NCI-H2171 (cell line): ENCODE measurements around the gene CYYR1.

Source experiments
- DNase-seq: peaks from one replicate; lab custom pipeline; 2025; lab: John Stamatoyannopoulos, UW

CYYR1 gene

DNA sequence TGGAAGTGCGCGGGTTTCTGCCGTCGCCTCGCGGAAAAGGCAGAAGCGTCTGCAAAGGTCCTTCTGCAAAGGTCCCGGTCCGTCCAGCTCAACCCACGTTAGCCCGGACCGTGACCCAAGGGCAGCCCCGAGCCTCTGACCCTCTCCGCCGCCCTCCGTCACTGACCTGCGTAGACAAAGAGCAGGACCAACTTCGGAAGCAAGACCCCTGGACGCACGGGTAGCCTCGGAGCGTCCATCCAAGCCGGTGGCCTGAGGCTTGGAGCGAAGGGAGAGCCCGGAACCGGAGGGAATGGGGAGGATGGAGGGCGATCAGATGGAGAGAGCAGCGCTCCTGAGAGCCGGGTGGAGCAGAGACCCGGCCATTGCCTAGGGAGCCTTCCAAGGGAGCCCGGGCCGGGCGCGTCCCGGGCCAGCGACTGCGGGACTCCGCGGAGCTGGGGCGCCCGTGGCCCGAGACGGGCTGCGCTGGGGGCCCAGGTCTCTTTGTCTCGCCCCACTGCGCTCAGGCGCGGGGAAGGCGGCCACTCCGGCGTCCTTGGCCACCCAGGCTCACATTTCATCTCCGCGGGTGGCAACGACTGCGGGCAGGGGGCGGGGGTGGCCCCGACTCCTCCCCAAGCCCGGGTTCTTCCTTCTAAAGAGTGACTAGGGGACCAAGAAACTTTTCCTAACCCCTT, at the start of gene CYYR1:
CYYR1 (minus strand) TSS at position 585 of the 680 bp plus-strand sequence; CDS start at position 239, 346 bp downstream.
- DNase-seq = no peak

DNA sequence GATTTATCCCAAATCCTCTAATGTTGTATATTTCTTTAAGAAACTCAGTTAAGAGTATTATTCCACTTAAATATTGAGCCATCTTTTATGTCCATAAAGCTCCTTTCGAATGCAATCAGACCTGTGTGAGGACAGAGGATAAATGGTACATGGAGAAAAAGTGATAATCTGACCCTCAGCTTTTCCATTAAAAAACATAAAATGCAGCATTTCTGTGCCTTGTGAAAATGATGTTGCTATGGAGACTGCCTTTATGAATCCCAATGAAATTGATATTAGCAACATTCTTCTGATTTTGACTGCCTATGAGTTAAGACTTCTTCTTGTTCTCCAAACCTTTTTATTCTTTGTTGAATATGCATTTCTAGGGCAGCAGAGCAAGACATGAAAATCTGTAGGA, 44.1 kb upstream of the CYYR1 start:
- no peak for DNase-seq

DNA sequence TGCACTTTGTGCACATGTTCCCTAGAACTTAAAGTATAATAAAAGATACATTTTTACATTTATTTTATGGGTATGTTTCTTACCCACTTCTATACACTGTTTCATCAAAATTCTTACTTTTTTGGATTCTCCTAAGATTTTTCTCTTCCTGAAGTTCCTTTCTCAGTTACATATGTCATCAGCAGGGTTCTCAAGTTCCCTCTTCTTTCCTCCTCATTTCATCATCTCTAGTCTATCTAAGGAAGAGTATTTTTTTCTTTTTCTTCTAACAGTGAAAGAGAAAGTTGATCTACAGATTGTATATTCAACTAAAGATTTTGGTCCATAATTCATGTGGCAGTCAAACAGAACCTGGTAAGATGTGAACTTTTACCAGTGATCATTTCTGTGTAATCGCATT, 41.2 kb upstream of the CYYR1 start:
- DNase-seq = no peak

- no peak for DNase-seq
Measured at GRCh38 chr21:26599261-26599660, 26.2 kb upstream of the CYYR1 start.

DNA sequence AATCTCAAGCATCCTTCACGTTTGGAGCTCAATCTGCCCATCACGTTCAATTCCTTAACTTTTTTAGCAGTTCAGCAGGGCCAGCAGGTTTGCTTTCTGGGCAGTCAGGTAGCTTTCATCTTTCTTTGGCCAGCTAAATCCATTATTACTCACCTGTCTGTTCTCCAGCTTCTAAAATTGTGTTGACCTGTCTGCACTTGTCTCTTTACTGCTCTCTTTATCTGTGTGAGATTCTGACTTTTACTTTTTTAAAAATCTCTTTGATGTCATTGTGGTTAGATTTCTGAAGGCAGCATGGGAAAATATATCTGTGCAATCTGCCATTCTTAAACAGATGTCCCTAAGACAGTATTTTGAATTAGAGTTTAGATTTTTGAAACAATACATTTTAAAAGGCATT, 24.9 kb upstream of the CYYR1 start:
- no peak for DNase-seq

GRCh38 chr21:26597031-26597430, 23.9 kb upstream of the CYYR1 start:
- no peak for DNase-seq

- DNase-seq = no peak
Measured at GRCh38 chr21:26595971-26596370, 22.9 kb upstream of the CYYR1 start.

DNA sequence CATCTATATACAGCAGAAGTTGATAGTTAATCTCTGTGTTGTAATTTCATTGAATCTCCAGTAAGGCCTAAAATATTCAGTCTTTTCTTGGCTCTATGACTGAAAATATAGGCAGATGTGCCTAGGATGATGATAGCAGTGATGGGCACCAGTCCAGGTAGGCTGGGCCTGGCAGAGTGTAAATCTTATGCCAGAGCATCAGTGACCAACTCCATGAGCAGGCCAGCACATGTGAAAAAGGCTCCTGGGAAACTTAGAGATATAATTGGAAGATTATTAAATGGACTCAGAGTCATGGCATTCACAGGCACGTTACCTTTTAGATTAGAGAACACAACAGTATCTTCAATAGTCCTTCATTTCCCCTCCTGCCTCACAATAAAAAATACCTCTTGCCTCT, 20.7 kb upstream of the CYYR1 start:
- no peak for DNase-seq

DNA sequence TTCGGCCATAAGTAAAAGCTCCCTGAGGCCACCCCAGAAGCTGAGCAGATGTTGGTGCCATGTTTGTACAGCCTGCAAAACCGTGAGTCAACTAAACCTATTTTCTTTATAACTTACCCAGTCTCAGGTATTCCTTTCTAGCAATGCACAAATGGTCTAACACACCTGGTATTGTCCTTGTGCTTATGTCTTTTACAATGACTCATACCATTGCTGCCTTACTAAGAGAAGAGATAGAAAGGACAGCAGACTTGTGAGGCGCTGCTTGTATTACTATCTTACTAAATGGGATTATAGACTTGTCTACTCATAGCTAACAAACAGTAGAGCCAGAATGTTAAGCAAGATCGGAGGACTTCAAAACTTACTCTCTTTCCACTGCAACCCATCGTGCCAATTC, 18.5 kb upstream of the CYYR1 start:
- DNase-seq = no peak

GRCh38 chr21:26588446-26588845, 15.4 kb upstream of the CYYR1 start:
- no peak for DNase-seq

DNA sequence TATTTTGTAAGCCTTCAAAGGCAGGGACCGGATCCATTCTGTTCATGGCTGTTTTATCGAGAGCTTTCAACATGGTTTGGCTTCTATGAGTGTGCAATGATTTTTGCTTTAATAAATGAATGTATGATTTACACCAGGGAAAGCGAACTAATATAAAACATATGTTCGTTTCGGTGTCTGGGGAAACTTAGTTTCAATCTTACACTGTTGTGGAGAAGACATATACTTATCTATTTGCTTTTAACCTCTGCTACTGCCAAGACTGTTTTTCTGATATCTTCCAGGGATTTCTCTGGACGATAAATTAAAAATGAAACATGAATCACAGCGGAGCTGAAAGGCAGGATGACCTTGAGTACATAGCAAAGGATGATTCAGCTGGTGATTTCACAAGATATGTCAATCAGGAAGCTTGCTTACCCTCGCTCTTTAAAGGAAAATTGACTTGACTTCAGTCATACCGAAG, 14.7 kb upstream of the CYYR1 start:
- no peak for DNase-seq

DNA sequence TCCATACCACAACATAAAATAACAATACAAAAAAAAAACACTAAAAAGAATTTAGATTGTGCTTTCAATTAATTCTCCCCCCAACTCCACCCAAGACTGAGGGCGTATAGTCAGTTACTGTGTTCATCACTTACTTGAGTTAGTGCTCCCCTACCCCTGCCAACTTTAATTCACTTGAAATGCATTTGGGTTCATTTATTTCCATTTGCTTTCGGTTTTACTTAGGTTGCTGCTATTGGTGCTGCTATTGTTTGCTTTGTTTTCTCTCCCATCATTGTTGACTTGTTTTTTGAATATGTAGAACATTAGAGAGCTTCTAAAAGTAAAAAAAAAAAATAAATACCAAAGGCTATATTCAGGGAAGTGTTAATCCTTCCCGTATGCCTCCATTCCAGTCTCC, 10.7 kb upstream of the CYYR1 start:
- DNase-seq = no peak

DNA sequence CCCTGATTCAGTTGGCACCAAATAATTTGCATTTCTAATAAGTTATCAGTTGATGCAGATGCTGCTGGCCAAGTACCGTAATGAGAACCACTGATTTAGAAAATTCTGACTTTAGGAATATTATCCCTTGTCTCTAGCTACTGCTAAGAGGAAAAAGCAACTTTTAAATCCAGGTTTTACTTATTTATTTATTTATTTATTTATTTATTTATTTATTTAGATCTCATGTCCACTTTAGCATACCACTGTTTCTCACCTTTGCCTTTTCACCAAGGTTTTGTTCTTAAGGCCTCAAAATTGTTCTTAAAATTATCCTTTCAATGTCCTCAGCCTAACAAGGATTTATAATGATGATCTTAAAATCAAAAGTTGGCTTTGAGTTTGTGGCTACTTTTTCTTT, 8.7 kb upstream of the CYYR1 start:
- DNase-seq = no peak

DNA sequence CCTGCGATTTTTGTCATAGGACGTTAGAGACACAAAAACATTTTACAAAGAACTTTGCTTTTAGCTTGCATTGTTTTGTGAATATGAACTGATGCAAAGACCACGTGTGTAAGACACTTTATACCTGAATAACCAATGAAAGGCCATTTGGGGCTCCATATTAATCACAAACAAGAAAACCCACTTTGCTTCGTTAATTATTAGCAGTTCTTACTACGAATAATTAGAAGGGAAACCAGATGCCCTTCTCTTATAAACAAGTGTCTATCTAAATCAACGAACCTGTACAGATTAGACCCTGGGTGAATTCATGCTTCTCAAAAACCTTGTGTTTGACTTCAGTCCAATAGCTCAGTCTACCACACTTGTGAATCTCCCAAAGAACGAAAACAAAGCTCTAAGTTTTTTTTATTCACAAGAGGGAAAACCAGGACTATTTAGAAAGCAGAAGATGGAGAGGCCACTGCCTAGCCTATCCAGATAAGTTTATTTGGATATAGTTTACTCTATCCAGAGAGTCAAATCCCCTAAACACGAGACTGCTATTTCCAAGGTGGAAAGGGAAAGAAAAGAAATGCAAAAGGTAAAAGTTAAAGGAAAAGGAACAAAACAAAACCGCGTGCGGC, 897 bp downstream of the CYYR1 start:
- DNase-seq = no peak

GRCh38 chr21:26570203-26570602, 2.9 kb downstream of the CYYR1 start:
- DNase-seq = no peak

- DNase-seq = no peak
Measured at GRCh38 chr21:26565546-26565945, 7.5 kb downstream of the CYYR1 start.

- DNase-seq = no peak
Measured at GRCh38 chr21:26565111-26565510, 8.0 kb downstream of the CYYR1 start.

- no peak for DNase-seq
Measured at GRCh38 chr21:26563856-26564503, 9.1 kb downstream of the CYYR1 start.

- no peak for DNase-seq
Measured at GRCh38 chr21:26560612-26561011, 12.5 kb downstream of the CYYR1 start.

- DNase-seq = no peak
Measured at GRCh38 chr21:26559099-26559498, 14.0 kb downstream of the CYYR1 start.

DNA sequence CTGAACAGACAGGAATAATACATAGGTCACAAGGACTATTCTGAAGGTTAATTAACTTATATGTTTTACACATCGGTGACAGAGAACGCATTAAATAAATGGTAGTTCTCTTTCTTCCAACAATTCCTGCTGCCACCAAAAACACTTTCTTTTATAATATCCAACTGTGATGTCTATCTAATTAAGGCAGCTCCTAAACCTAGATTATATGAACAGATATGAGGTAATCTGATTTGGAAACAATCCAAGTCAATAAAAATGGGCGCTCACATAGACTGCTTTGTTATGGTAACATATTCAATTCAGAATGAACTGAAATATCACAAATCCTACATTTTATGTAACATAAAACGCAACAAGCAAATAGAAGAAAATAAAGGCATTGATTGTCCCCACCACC, 16.0 kb downstream of the CYYR1 start:
- DNase-seq = no peak

DNA sequence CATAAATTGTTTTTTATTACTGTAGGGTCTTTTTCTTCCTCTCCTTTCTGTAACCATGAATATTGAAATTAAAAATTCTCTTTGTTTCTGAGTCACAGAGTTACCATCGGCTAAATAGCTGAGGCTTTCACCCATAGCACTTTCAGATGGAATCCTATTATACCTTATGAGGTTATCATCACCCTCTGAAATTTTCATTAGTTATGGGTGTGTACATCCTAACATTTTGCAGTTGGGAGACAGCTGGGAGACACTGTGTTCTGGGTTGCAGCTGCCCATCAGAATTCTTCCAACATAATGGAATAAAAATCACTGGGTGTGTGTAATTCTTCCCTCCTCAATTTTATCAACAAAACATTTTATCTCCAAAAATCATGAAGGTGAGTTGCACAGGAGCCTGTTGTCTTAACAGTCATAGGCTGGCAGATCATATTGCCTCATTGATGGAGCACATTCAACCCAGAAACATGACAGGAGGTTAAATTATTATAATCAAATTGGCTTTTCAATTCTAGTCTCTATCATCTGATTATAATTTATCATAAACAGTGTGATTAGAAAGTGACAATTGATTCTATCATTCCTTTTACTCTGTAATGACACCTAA, 17.4 kb downstream of the CYYR1 start:
- DNase-seq = no peak

DNA sequence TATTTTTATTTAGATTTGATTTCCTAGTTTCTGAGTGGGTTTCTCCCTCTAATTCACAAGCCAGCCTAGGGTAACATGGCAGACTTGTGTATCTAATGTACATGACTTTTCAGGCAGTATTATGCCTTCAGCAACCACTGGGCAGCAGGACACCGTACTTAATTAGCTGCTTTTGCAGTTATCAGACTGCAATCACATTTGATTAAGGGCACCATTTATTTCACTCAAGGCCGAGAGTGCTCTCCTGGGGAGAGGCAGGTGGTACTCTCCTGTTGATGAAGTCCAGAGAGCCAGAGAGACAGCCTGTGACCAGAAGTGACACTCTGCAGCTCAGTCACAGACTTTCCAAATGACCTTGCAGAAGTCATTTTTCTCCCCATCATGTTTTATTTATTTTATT, 18.7 kb downstream of the CYYR1 start:
- DNase-seq = no peak
